Endothelial cell of umbilical vein (primary cell): ENCODE measurements around the gene AKAP17A. TPM values are rescaled to one million over a fixed set of nuclear protein-coding genes. Genes with fewer than 3 reads are reported as not detected.
"Not testable (repeated sequence)": the region's sequence is repeated elsewhere in the genome, so short reads cannot be mapped to it uniquely, and the experiment has no call there.

Experiments
- BruUV-seq: library from RNA; stranded (reverse); fragments of 400-500 nt; replicated peaks from 2 replicates; lab custom pipeline; 2021; lab: Mats Ljungman, UMichigan
- CTCF ChIA-PET: fragments of 300-600, 350-600 bp; sonication (Branson Sonifier 250); formaldehyde crosslinking; loops from one replicate; lab custom pipeline; 2021; ENCODE audit warnings: antibody characterized with exemption, inconsistent platforms; lab: Charles Lee
- POLR2A ChIA-PET: fragments of 300-600, 350-600 bp; sonication (Branson Sonifier 250); formaldehyde crosslinking; loops from one replicate; lab custom pipeline; 2021; ENCODE audit warnings: antibody characterized with exemption, inconsistent platforms; lab: Charles Lee
- DNase-seq: peaks from one replicate; pipeline ENCODE4 v3.0.0-alpha.2; 2011; ENCODE audit warnings: low read depth, low spot score
- FAIRE-seq: peaks from 2 replicates; lab custom pipeline; 2011; peaks lifted over from hg19 to GRCh38; lab: Jason Lieb, UNC
- H2AFZ ChIP-seq: 2 replicates; pipeline ENCODE4 v1.6.0; 2012; ENCODE audit warnings: low read depth, low read length, control low read depth, inconsistent platforms
- H3K27ac ChIP-seq: 2 replicates; pipeline ENCODE4 v1.5.1; 2011; ENCODE audit warnings: low read depth, mild to moderate bottlenecking, control low read depth, low read length, moderate library complexity; ENCODE audit not compliant: insufficient read depth
- H3K27me3 ChIP-seq, 2 experiments: 2 replicates each; pipeline versions ENCODE4 v1.6.0 to v1.6.1; 2011; ENCODE audit warnings: low read length in 2 of 2, mixed read lengths in 1 of 2; ENCODE audit not compliant: control insufficient read depth in 2 of 2, insufficient read depth in 2 of 2
- H3K36me3 ChIP-seq, 2 experiments: 2 replicates in 1 of 2; 3 replicates in 1 of 2; pipeline ENCODE4 v1.5.1; 2011; ENCODE audit warnings: low read length in 2 of 2, mild to moderate bottlenecking in 1 of 2, moderate library complexity in 1 of 2; ENCODE audit not compliant: control insufficient read depth in 2 of 2, insufficient read depth in 2 of 2; ENCODE audit errors: extremely low read depth in 1 of 2
- H3K4me1 ChIP-seq: 3 replicates; pipeline ENCODE4 v1.5.1; 2011; ENCODE audit warnings: mild to moderate bottlenecking, low read length; ENCODE audit not compliant: control insufficient read depth, insufficient read depth; ENCODE audit errors: extremely low read depth
- H3K4me2 ChIP-seq: 2 replicates; pipeline ENCODE4 v1.6.1; 2011; ENCODE audit warnings: low read length, control low read depth, mixed read lengths; ENCODE audit not compliant: insufficient read depth
- H3K4me3 ChIP-seq, 3 experiments: fragments of 200-600 bp in 1 of 3; sonication (generic), shearing (Covaris generic) in 1 of 3; replicated peaks in 1 of 3; 2 replicates each; pipeline ENCODE4 v1.5.1; 2011 to 2016; ENCODE audit warnings: control low read depth in 3 of 3, low read length in 3 of 3, mild to moderate bottlenecking in 2 of 3, inconsistent platforms in 1 of 3, low read depth in 1 of 3, moderate library complexity in 1 of 3; ENCODE audit not compliant: insufficient read depth in 1 of 3
- H3K79me2 ChIP-seq: 2 replicates; pipeline ENCODE4 v1.6.0; 2012; ENCODE audit warnings: low read length, inconsistent platforms; ENCODE audit not compliant: control insufficient read depth, insufficient read depth
- H3K9ac ChIP-seq: replicated peaks from 2 replicates; pipeline ENCODE3; 2011; ENCODE audit warnings: low read length, control low read depth; ENCODE audit not compliant: insufficient read depth; ENCODE audit errors: extremely low read depth
- H3K9me1 ChIP-seq: replicated peaks from 3 replicates; pipeline ENCODE4 v1.6.0; 2011; ENCODE audit warnings: mild to moderate bottlenecking, low read length; ENCODE audit not compliant: control insufficient read depth, insufficient read depth; ENCODE audit errors: extremely low read depth
- H3K9me3 ChIP-seq: replicated peaks from 2 replicates; pipeline ENCODE4 v1.5.1; 2012; ENCODE audit warnings: low read length, inconsistent platforms; ENCODE audit not compliant: control insufficient read depth, insufficient read depth
- H4K20me1 ChIP-seq: replicated peaks from 2 replicates; pipeline ENCODE3; 2011; ENCODE audit warnings: mild to moderate bottlenecking, low read length; ENCODE audit not compliant: control insufficient read depth, insufficient read depth; ENCODE audit errors: extremely low read depth
- EZH2 ChIP-seq: IDR thresholded peaks from 2 replicates; pipeline ENCODE4 v1.6.1; 2012; ENCODE audit warnings: borderline replicate concordance, low read depth, mild to moderate bottlenecking, moderate library complexity, low read length, inconsistent platforms; ENCODE audit not compliant: severe bottlenecking
- FOS ChIP-seq: IDR thresholded peaks from 2 replicates; pipeline ENCODE4 v1.6.1; 2011; ENCODE audit warnings: mild to moderate bottlenecking, low read length, moderate library complexity, borderline replicate concordance; ENCODE audit not compliant: insufficient read depth
- GATA2 ChIP-seq: IDR thresholded peaks from 2 replicates; pipeline ENCODE4 v1.7.0; 2011; ENCODE audit warnings: low read depth, mild to moderate bottlenecking, moderate library complexity, mixed read lengths, low read length; ENCODE audit not compliant: insufficient read length, insufficient read depth
- JUN ChIP-seq: IDR thresholded peaks from 2 replicates; pipeline ENCODE4 v1.6.1; 2011; ENCODE audit warnings: borderline replicate concordance, low read depth; ENCODE audit not compliant: insufficient read length, insufficient read depth
- MYC ChIP-seq: IDR thresholded peaks from one replicate; pipeline ENCODE4 v1.6.1; 2011; ENCODE audit warnings: mild to moderate bottlenecking, low read depth, low read length
- POLR2A ChIP-seq: IDR thresholded peaks from 2 replicates; pipeline ENCODE4 v1.6.1; 2012; ENCODE audit warnings: low read depth, mild to moderate bottlenecking, control low read depth, low read length
- POLR2AphosphoS5 ChIP-seq: IDR thresholded peaks from 2 replicates; pipeline ENCODE4 v1.6.1; 2012; ENCODE audit warnings: low read depth, mild to moderate bottlenecking, control low read depth, low read length, moderate library complexity; ENCODE audit not compliant: insufficient read depth
- dilution Hi-C: fragments of 300-500 bp; cut with MboI; formaldehyde crosslinking; loops from one replicate; pipeline ENCODE4 v1.15.0; 2019; ENCODE audit warnings: low sequenced_read_pairs; ENCODE audit not compliant: extremely low pct_ligation_motif_present
- intact Hi-C: fragments of 100-400 bp; cut with micrococcal nuclease; formaldehyde crosslinking; loops from one replicate; pipeline ENCODE4 v1.10.0; 2022
- polyA plus RNA-seq, 4 experiments: library from polyadenylated mRNA; depleted of rRNA in 3 of 4; stranded (reverse) in 3 of 4; unstranded in 1 of 4; fragments of >200 nt; gene quantifications; 2 replicates each; pipeline versions ENCODE4 v1.2.1 to v1.2.3, GENCODE V29; 2011 to 2012; ENCODE audit warnings: missing spikeins in 1 of 4
- total RNA-seq: library from RNA; stranded (reverse); gene quantifications from 2 replicates; pipeline ENCODE4 v1.2.3, GENCODE V29; 2021
- TF ChIP-seq, protein P1 (sequence below): IDR thresholded peaks from 2 replicates; pipeline ENCODE4 v1.6.1; 2011; ENCODE audit not compliant: insufficient read depth, insufficient read length
- TF ChIP-seq, protein P2 (sequence below), 2 donors: IDR thresholded peaks; 1 replicate in 1 of 2; 2 replicates in 1 of 2; pipeline ENCODE4 v1.5.1; 2011; ENCODE audit warnings: low read length in 2 of 2, mild to moderate bottlenecking in 2 of 2, moderate library complexity in 2 of 2, control low read depth in 1 of 2, inconsistent platforms in 1 of 2, low read depth in 1 of 2; ENCODE audit not compliant: insufficient read depth in 1 of 2; ENCODE audit errors: extremely low read depth in 1 of 2

The AKAP17A gene
- total and polyA plus RNA-seq, 2 donors (not counting 3 experiments of a cell fraction or from before 2014, with no cell fraction given): 25.9 to 45.5 TPM

DNA sequence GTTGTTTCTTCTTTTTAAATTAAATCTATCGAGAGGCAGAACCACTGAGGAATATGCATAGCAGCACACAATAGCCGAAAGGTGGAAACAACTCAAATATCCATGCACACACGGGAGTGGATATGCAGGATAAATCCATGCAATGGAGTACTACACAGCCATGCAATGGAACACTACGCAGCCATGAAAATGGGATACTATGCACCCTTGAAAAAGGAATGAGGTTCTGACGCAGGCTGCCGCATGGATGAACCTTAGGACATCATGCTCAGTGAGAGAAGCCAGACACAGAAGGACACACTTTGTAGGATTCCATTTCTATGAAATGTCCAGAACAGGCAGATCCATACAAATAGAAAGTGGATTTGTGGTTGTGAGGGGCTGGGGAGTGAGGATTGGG lies 36.0 kb upstream of the AKAP17A start:
- H3K4me2 ChIP-seq: no peak overlapping the region
- no peak overlapping the region for H2AFZ ChIP-seq
- intact Hi-C loops: no loop called here
- BruUV-seq: no TSS peak
- FAIRE-seq: no peak
- CTCF ChIA-PET: no interaction called here
- H3K27me3 ChIP-seq: no peaks in the 10 kb centered on the region
- POLR2A ChIA-PET: no interaction called here
- no peaks in the 10 kb centered on the region for H4K20me1 ChIP-seq
- H3K27ac ChIP-seq: no peak overlapping the region
- no peaks in the 10 kb centered on the region for H3K9me3 ChIP-seq
- no peaks in the 10 kb centered on the region for H3K9me1 ChIP-seq
- no peaks in the 10 kb centered on the region for H3K36me3 ChIP-seq
- no peaks in the 10 kb centered on the region for H3K4me1 ChIP-seq
- H3K9ac ChIP-seq: no peak overlapping the region
- H3K79me2 ChIP-seq: no peaks in the 10 kb centered on the region
- DNase-seq: no peak
- TF ChIP-seq, protein P1, sequence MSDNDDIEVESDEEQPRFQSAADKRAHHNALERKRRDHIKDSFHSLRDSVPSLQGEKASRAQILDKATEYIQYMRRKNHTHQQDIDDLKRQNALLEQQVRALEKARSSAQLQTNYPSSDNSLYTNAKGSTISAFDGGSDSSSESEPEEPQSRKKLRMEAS: no peak
- TF ChIP-seq EZH2 (no peak), FOS (no peak), JUN (no peak), GATA2 (no peak), POLR2A (no peak), POLR2AphosphoS5 (no peak), MYC (no peak)
- TF ChIP-seq, protein P2, sequence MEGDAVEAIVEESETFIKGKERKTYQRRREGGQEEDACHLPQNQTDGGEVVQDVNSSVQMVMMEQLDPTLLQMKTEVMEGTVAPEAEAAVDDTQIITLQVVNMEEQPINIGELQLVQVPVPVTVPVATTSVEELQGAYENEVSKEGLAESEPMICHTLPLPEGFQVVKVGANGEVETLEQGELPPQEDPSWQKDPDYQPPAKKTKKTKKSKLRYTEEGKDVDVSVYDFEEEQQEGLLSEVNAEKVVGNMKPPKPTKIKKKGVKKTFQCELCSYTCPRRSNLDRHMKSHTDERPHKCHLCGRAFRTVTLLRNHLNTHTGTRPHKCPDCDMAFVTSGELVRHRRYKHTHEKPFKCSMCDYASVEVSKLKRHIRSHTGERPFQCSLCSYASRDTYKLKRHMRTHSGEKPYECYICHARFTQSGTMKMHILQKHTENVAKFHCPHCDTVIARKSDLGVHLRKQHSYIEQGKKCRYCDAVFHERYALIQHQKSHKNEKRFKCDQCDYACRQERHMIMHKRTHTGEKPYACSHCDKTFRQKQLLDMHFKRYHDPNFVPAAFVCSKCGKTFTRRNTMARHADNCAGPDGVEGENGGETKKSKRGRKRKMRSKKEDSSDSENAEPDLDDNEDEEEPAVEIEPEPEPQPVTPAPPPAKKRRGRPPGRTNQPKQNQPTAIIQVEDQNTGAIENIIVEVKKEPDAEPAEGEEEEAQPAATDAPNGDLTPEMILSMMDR (IDR thresholded peaks at IDR 0.05; ENCODE audit: extremely low read depth in 1 of 2, insufficient read depth in 1 of 2, low read depth in 1 of 2, low read length in 2 of 2): no peak
- dilution Hi-C loops: no loop called here
- H3K4me3 ChIP-seq: no peak overlapping the region

DNA sequence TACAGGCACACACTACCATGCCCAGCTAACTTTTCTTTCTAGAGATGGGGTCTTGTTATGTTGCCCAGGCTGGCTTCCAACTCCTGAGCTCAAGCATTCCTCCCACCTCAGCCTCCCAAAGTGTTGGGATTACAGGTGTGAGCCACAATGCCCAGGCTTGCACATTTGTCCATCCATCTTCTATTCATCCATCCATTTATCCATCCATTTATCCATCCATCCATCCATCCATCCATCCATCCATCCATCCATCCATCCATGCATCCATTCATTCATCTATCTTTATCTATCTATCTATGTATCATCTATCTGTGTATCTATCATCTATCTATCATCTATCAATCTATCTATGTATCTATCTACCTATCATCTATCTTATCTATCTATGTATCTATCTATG lies 34.0 kb upstream of the AKAP17A start:
- H3K36me3 ChIP-seq, H3K4me1 ChIP-seq, intact Hi-C loops, H3K9ac ChIP-seq, POLR2A ChIA-PET, H3K27ac ChIP-seq, FAIRE-seq, H3K27me3 ChIP-seq, H3K4me2 ChIP-seq, DNase-seq, H4K20me1 ChIP-seq, CTCF ChIA-PET, H3K9me1 ChIP-seq, H2AFZ ChIP-seq, H3K79me2 ChIP-seq, H3K4me3 ChIP-seq, BruUV-seq, H3K9me3 ChIP-seq, dilution Hi-C loops: not testable (repeated sequence)
